ENCODE data around the gene SFN. TPM values are rescaled to one million over a fixed set of nuclear protein-coding genes. Genes with fewer than 3 reads are reported as not detected.

SFN gene
- total and polyA plus RNA-seq, 2 of the 13 experiments (the other 11 are each of a cell fraction or from before 2014, with no cell fraction given): 4.3 to 5.6 TPM

GRCh38 chr1:26814377-26814776, 48.6 kb upstream of the SFN start:
- CTCF ChIA-PET (ENCODE audit: low intra/inter-chr PET ratio, low total read pairs): no interaction called here
- no TSS peak for BruUV-seq (replicated peaks)

GRCh38 chr1:26814893-26815292, 48.1 kb upstream of the SFN start:
- BruUV-seq (replicated peaks): no TSS peak
- CTCF ChIA-PET (ENCODE audit: low intra/inter-chr PET ratio, low total read pairs): no interaction called here
- H3K79me2 ChIP-seq (ENCODE audit: insufficient read depth, low read length): no peaks in the 10 kb centered on the region
- intact Hi-C loops (cut with micrococcal nuclease; ENCODE audit: unreplicated experiment): loop anchor here (5.0 kb wide), 1 partner anchor 62 kb away; no protein-coding TSS in a partner anchor
- H3K9me3 ChIP-seq (ENCODE audit: low read length): no peaks in the 10 kb centered on the region
- DNase-seq (ENCODE audit: low spot score) (no peak), FAIRE-seq (no peak), ATAC-seq (no peak)
- peaks cover 8% of the 10 kb centered on the region for H3K4me1 ChIP-seq (ENCODE audit: insufficient read depth, low read length)
- no peaks in the 10 kb centered on the region for H3K27me3 ChIP-seq (ENCODE audit: control insufficient read depth in 1 of 2, insufficient read depth in 2 of 2, low read length in 2 of 2)
- 29% methylated on average over 3 of the region's 3 CpGs for WGBS (ENCODE audit: low lambda C conversion rate)
- no peak overlapping the region for H2AFZ ChIP-seq (ENCODE audit: low read length)
- TF ChIP-seq, protein P1, sequence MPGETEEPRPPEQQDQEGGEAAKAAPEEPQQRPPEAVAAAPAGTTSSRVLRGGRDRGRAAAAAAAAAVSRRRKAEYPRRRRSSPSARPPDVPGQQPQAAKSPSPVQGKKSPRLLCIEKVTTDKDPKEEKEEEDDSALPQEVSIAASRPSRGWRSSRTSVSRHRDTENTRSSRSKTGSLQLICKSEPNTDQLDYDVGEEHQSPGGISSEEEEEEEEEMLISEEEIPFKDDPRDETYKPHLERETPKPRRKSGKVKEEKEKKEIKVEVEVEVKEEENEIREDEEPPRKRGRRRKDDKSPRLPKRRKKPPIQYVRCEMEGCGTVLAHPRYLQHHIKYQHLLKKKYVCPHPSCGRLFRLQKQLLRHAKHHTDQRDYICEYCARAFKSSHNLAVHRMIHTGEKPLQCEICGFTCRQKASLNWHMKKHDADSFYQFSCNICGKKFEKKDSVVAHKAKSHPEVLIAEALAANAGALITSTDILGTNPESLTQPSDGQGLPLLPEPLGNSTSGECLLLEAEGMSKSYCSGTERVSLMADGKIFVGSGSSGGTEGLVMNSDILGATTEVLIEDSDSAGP (CRISPR knock-in tag; IDR thresholded peaks at IDR 0.05; ENCODE audit: borderline replicate concordance): no peak
- TF ChIP-seq NKX3-1 (CRISPR knock-in tag; IDR thresholded peaks at IDR 0.05) (no peak), ZNF724P (CRISPR knock-in tag; IDR thresholded peaks at IDR 0.05; ENCODE audit: borderline replicate concordance) (no peak), ZNF121 (CRISPR knock-in tag; IDR thresholded peaks at IDR 0.05) (peak; percentile 41; the same call in 1 of the 2 replicates), ZNF878 (CRISPR knock-in tag; IDR thresholded peaks at IDR 0.05) (no peak)
- H3K9ac ChIP-seq (ENCODE audit: insufficient read depth, low read depth, low read length): no peak overlapping the region
- H3K36me3 ChIP-seq (replicated peaks in 1 of 2; ENCODE audit: control insufficient read depth in 1 of 2, insufficient read depth in 2 of 2, low read length in 2 of 2): no peaks in the 10 kb centered on the region
- in situ Hi-C loops (cut with HindIII; ENCODE audit: extremely low pct_ligation_motif_present, low pct_unique_long_range_greater_than_20kb): no loop called here
- H3K4me2 ChIP-seq (ENCODE audit: low read depth, low read length): no peak overlapping the region
- H3K4me3 ChIP-seq (replicated peaks in 1 of 3; ENCODE audit: insufficient read depth in 1 of 3, low read depth in 2 of 3, low read length in 3 of 3): no peak overlapping the region
- POLR2A ChIA-PET: no interaction called here
- H4K20me1 ChIP-seq (ENCODE audit: insufficient read depth, low read length): no peaks in the 10 kb centered on the region
- no peak overlapping the region for H3K27ac ChIP-seq (ENCODE audit: extremely low read length, insufficient read depth, low read length)

More at GRCh38 chr1:26814377-26814776, 48.6 kb upstream of the SFN start:
- Histone ChIP-seq H4K20me1 (ENCODE audit: insufficient read depth, low read length) (no peaks in the 10 kb centered on the region), H3K9ac (ENCODE audit: insufficient read depth, low read depth, low read length) (no peak overlapping the region), H3K4me2 (ENCODE audit: low read depth, low read length) (no peak overlapping the region), H3K4me1 (ENCODE audit: insufficient read depth, low read length) (peaks cover 13% of the 10 kb centered on the region), H3K9me3 (ENCODE audit: low read length) (no peaks in the 10 kb centered on the region), H3K4me3 (replicated peaks in 1 of 3; ENCODE audit: insufficient read depth in 1 of 3, low read depth in 2 of 3, low read length in 3 of 3) (no peak overlapping the region), H3K27ac (ENCODE audit: extremely low read length, insufficient read depth, low read length) (no peak overlapping the region), H3K27me3 (ENCODE audit: control insufficient read depth in 1 of 2, insufficient read depth in 2 of 2, low read length in 2 of 2) (no peaks in the 10 kb centered on the region), H2AFZ (ENCODE audit: low read length) (no peak overlapping the region), H3K36me3 (replicated peaks in 1 of 2; ENCODE audit: control insufficient read depth in 1 of 2, insufficient read depth in 2 of 2, low read length in 2 of 2) (no peaks in the 10 kb centered on the region), H3K79me2 (ENCODE audit: insufficient read depth, low read length) (no peaks in the 10 kb centered on the region)
- in situ Hi-C loops (cut with HindIII; ENCODE audit: extremely low pct_ligation_motif_present, low pct_unique_long_range_greater_than_20kb): no loop called here
- FAIRE-seq (no peak), DNase-seq (ENCODE audit: low spot score) (no peak), ATAC-seq (no peak)
- WGBS (ENCODE audit: low lambda C conversion rate): 49% methylated on average over 2 of the region's 2 CpGs
- POLR2A ChIA-PET: no interaction called here
- intact Hi-C loops (cut with micrococcal nuclease; ENCODE audit: unreplicated experiment): loop anchor here (5.0 kb wide), 1 partner anchor 63 kb away; no protein-coding TSS in a partner anchor
- TF ChIP-seq, protein P2, sequence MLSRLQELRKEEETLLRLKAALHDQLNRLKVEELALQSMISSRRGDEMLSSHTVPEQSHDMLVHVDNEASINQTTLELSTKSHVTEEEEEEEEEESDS (CRISPR knock-in tag; IDR thresholded peaks at IDR 0.05; ENCODE audit: borderline replicate concordance): no peak
- TF ChIP-seq ZNF83 (CRISPR knock-in tag; IDR thresholded peaks at IDR 0.05; ENCODE audit: borderline replicate concordance) (no peak), ZNF746 (CRISPR knock-in tag; IDR thresholded peaks at IDR 0.05) (no peak), ATF7 (IDR thresholded peaks at IDR 0.05) (0 out of 2 replicates have a peak, but pooled peaks have one; percentile 12), ATF7 (CRISPR knock-in tag; IDR thresholded peaks at IDR 0.05) (no peak)

Measured in HepG2 (cell line).